ENCODE results near the gene GDF11. TPM values are rescaled to one million over a fixed set of nuclear protein-coding genes. Genes with fewer than 3 reads are reported as not detected.
"Not testable (repeated sequence)": the region's sequence is repeated elsewhere in the genome, so short reads cannot be mapped to it uniquely, and the experiment has no call there.

Gene GDF11
- total RNA-seq, 1 donor from 2014 or later = 1.1 TPM

DNA sequence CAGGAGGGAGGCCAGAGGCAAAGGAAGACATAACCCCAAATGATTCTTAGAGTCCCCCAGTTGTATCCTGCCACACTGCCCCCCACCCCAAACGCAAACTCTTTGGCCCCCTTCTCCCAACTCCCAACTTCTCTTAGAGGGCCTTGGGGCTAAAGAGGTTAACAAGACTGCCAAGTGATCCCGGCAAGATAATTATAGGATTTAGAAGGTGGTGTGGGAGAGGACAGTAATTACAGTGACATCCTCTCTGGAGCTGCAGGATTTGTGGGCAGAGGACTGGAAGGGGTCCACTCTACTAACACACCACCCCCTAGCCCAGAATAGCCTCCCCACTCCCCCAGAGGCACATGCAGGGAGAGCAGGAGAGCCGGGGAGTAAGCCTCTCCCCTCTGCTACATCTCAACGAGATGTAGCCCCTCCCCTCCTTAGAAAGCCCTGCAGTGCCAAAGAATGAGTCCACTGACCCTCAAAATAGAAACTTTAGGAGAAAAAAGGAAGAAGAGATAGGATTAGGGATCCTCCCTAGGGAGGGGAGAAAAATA lies 5.3 kb upstream of the GDF11 start:
- DNase-seq (ENCODE audit: low spot score) (no peak), ATAC-seq (no peak)

DNA sequence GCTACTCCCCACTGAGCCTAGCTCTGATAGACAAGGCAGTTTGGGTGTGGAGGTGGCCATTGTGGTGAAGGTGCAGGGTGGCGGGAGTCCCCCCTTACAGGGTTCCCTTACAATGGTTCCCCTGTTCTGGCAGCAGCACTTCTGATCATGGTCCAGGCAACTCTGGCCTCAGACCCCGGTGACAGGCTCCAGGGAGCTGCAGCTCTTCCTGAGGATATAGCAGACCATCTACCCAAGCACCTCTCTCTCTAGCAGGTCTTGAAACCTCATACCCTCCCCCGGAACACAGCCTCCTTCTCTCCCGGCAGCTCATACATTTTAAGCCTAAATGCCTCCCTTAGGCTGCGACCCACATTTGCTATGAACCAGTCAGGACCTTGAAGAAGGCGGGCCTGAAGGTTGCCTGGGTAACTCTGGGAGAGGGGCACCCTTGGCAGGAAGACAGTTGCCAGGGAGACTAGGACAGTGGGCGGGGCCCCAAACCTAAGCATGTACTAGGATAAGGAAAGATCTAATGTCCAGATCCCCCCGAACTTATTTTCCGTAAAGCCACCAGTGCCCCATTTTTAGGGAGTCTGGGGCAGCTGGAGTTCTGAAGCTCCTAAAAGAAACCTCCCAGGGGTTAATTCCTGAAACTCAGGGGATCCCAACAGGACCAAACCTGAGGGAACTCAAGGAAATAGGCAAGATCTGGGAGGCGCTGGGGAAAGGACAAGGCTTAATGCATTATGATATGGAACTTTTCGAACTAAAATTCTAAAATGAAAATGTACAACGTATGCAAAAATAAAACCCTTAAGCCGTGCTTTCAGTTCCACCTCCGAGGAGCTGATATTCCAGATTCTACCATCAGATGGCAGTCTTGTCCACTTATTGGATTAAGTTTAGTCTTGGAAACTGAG lies 4.5 kb upstream of the GDF11 start:
- DNase-seq (ENCODE audit: low spot score) (peak; percentile 64), ATAC-seq (peak; percentile 78)

DNA sequence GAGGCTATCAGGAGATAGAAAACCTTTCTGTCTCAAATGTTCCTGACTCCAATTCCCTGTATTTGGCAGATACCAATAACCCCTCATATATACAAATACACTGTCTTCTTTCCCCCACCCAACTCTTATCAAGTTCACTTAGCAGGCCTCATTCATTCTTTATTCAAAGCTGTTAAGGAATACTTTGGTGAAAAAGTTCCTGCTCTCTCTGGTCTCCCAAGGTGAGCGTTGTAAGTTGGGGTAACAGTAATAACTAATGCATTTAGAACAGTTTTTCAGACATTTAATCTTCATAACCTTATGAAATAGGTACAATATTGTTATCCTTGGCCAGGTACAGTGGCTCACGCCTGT lies 3.9 kb upstream of the GDF11 start:
- ATAC-seq (no peak), DNase-seq (ENCODE audit: low spot score) (no peak)

DNA sequence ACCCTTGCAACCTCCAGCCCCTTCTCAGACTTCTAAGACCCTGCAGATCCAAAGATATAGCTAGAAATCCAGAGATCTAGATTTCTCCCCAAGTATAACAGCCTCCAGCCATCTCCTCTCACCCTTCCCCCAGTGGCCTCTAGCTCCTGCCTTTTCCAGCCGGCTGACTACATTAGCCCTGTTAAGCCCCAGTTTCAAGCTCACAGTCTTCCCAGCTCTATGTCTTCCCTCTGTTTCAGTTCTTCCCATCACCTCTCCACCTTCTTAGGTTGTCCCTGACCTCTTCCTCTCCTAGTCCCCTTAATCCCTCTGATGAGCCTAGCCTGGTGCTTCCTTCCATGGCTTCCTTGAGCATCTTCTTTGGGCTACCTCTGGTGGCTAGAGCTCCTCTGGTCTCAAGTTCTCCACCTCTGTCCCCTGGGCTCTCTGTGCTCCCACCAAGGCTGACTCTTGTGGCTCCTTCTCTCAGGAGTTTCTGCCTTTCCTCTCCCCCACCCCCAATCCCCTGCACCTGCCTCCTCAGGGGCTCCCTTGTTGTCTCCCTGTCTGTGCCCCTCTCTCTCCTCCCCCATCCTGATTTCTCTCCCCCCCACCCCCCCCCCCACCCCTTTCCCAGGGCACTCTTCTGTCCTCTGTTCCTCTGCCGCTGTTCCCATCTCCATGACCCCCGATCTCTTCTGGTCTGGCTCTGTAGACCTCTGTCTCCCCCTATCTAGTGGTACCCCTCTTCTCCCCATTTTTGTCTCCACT lies 816 bp upstream of the GDF11 start:
- no peak for ATAC-seq
- DNase-seq (ENCODE audit: low spot score) = peak; percentile 24

DNA sequence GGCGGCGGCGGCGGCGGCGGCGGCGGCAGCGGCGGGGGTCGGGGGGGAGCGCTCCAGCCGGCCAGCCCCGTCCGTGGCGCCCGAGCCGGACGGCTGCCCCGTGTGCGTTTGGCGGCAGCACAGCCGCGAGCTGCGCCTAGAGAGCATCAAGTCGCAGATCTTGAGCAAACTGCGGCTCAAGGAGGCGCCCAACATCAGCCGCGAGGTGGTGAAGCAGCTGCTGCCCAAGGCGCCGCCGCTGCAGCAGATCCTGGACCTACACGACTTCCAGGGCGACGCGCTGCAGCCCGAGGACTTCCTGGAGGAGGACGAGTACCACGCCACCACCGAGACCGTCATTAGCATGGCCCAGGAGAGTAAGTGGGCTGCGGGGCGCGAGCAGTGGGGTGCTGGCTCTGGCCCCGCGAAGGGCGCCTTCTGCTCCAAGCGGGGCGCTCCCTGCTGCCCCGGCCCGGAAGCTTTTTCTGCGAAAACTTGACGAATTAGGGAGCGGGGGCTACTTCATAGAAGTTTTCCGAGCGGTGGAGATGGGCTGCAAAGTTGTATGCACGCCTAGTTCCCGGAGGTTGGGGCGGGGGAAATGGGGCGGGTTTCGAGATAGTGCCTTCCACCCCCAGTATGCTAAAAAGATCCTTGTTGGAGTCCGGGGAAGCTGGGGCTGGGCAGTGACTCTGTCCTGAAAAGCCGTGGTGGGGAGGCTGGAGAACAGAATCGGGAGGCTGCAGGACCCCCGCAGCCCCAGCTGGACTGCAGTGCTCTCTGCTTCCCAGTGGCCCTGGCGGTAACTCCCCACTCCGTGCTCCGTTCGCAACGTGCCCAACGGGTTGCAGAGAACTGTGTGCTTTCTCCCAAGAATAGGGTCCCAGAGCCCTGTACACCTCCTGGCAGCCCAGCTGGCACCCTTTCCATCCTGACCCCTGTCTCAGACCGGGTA lies 751 bp downstream of the GDF11 start:
- peak; percentile 22 for ATAC-seq
- DNase-seq (ENCODE audit: low spot score) = peak; percentile 47

DNA sequence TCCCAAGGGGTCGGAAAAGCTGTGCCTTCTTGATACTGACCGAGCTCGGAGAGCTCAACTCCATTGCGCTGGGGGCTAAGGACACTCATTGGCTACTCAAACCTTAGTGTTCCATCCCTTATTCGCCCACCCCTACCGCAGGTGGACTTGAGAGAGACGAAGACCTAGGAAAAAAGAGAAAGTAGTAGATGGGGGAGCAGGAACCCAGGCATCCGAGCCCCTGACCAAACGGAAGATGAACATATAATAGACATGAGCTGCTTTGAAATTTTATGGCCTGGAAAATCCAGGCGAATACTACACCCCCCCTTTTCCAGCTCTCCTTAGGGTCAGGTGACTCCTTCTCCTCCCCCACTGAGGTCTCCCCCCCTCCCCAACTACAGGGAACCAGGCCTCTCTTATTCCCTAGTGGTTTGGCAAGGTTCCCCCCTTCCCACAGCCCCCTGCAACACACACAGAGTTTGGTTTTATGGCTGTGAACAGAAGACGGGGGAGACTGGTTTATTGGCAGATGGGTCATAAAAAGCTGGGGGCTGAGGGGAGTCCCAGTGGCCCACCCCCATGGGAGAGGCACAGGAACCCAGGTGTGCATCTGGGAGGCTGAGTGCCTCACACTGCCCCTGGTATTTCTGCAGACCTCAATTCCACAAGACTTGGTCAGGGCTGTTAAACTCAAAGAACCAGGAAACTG lies 1.6 kb downstream of the GDF11 start:
- DNase-seq (ENCODE audit: low spot score) = peak; percentile 28
- no peak for ATAC-seq

DNA sequence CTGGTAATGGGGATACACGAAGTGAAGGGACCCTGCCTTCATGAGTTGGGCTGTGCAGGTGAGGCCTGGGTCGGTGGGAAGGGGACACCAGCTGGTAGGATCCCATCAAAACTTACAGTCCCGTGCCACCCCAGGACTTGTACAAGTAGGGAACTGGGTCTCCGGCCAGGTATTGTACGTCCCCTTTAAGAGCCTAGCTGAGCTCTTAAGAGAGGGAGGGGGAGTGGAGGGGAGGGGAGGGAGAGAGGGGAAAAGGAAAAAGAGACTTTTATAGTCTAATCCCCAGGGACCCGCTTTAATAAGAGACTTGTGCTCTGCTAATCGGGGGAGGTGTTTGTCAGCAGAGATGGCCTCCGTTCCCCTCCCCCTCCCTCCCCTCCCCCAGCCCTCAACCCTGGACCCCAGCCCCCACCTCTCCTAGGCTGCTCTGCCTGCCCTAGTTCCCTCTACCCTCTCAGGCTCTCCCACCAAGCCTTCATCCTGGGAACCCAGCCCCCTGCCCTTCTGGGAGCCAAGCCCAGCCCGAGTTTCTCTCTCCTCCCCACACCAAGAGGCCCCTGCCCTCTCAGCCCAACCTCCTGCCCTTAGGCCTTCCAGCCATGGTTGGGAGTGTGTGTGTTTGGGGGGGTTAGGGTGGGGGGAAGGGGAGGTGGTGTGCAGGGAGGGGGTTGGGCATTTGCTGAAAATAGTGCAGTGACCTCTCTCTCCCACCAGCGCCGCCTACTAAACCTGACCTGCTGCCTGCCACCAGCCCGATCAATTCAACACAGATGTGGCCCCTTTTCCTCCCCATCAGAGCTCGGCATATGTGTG lies 2.6 kb downstream of the GDF11 start:
- no peak for ATAC-seq

DNA sequence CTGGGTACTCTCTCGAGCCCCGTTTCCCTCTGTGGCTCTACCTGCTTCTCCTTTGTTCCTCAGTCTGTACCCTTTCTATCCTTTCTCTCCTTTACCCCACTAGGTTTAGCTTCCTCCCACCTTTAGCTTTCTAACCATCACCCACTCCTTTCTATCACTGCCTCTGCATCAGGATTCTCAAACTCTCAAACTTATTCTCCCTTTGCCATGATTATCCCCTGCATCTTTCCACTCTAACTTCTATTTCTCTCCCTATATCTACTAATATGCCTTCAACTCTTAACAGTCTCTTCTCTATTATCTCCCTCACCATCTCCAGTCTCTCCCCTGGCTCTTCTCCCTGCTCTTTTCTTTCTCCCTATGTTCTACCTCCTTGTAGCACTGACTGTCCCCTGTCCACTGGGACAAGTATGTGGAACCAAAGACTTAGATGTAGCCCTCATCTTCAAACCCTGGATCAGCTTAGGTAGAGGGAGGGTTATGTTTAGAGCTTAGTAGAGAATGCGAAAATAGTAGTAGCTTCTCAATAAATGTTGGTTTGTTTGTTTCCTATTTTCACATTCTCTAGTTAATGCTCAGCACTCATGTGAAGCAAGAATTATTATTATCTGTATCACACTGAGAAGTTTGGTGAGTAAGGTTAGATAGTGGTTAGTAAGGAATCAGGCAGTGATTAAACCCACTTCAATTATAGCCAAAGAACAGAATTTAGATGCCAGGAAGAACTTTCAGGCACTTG lies 3.4 kb downstream of the GDF11 start:
- no peak for DNase-seq (ENCODE audit: low spot score)
- no peak for ATAC-seq

More for the DNA sequence above, 2.6 kb downstream of the GDF11 start:
- peak; percentile 37 for DNase-seq (ENCODE audit: low spot score)

DNA sequence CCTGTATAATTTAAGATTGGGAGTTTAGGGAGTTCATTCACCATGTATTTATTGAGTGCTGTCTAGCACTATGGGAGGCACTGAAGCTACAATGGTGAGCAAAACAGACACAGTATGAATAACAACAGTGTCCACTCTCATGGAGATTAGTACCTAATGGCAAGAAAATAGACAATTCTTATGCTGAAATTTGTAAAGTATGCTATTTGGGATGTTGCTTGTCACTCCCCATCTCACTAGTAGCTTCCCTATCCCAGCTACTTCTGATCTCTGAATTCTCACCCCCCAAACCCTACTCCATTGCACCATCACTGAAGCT lies 4.0 kb downstream of the GDF11 start:
- ATAC-seq (no peak), DNase-seq (ENCODE audit: low spot score) (no peak)

DNA sequence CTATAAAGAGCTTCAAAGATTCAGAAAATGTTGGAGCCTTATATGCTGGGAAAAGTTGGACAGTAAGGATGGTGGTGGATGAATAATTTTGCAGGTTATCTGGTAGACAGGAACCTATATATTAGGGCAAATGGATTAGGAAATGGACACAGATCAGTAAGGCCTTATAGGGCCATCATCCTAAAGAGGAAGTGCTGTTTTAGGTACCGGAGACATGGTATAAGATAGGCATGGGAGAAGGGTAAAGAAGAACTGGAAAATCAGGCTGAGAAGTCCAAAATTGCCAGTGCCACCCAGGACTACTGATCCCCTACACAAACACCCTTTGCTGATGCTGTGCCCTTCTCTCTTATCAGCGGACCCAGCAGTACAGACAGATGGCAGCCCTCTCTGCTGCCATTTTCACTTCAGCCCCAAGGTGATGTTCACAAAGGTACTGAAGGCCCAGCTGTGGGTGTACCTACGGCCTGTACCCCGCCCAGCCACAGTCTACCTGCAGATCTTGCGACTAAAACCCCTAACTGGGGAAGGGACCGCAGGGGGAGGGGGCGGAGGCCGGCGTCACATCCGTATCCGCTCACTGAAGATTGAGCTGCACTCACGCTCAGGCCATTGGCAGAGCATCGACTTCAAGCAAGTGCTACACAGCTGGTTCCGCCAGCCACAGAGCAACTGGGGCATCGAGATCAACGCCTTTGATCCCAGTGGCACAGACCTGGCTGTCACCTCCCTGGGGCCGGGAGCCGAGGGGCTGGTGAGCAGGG lies 5.5 kb downstream of the GDF11 start:
- ATAC-seq (no peak), DNase-seq (ENCODE audit: low spot score) (no peak)

DNA sequence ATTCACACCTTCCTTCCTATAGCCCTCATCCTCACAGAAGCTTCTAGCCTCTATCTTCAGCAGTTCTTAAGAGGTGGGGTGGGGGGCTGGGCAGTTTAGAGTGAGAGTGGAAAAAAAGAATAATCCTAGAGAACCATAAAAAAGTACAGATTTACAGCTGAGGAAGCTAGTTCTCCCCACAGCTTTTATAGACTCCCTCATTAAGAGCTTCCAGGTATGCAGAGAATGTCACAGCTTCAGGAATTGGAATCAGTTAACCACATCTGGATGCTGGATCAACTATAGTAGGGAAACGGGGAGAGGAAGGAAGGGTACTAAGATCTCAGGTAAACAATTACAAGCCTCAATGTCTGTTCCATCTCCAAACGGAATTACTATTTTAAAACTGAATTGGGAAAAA lies 12.3 kb downstream of the GDF11 start:
- DNase-seq (ENCODE audit: low spot score) = no peak
- no peak for ATAC-seq

DNA sequence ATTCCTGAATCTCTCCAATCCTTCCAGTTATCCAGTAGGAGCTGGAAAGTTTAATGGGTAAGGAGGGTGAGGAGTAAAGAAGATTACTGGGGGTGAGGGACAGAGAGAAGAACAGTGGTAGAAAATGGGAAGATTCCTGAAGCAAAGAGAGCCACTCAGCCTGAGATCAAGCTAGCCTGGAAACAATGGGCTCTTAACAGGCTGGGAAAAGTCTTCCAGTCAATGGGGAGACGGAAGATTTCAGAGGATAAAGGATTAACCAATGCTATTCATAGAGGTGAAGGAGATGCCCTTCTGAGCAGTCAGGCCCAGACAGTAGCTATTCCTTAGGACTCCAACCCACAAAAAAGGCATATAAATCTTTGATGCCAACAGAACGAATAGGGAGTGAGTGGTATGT lies 14.8 kb downstream of the GDF11 start:
- DNase-seq (ENCODE audit: low spot score) = no peak
- no peak for ATAC-seq

DNA sequence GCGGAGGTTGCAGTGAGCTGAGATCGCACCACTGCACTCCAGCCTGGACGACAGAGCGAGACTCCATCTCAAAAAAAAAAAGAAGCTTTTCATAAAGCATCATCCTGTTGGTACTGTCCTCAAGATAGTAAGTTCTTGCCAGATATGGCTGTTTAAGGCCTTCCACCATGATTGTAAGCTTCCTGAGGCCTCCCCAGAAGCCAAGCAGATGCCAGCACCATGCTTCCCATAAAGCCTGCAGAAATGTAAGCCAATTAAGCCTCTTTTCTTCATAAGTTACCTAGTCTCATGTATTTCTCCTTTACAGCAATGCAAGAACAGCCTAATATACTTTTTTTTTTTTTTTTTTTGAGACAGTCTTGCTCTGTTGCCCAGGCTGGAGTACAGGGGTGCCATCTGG lies 15.7 kb downstream of the GDF11 start:
- DNase-seq (ENCODE audit: low spot score); ATAC-seq: not testable (repeated sequence)

DNA sequence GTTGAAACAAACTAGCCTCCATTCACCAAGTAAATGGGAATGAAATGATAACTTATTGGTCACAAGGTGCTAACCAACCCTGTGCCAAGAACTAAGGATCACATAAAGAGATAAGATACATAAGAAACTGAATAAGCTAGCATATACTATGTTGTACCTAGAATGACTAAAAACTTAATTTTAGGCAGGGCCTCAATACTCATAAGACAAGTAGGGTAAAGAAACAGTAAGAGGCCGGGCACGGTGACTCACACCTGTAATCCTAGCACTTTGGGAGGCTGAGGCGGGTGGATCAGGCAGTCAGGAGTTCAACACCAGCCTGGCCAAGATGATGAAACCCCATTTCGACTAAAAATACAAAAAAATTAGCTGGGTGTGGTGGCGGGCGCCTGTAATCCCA lies 17.7 kb downstream of the GDF11 start:
- DNase-seq (ENCODE audit: low spot score) (no peak), ATAC-seq (no peak)

DNA sequence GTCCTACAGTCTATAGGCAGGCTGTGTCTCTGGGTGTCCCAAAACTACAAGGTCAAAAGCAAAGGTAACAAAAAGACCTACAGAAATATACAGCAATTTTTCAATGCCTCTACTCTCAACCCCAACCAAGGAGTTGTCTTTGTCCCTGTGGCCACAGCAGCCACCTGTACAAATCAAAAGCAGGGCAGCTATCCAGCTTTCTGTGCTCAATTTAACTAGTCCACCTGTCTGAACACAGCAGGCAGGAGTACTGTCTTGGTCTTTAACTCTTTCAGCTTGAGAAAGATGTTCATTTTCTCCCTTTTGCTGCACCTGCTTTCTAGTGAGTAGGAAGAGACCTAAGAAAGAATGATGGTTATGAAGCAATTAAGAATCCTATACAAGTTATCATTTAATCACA lies 19.7 kb downstream of the GDF11 start:
- no peak for ATAC-seq
- no peak for DNase-seq (ENCODE audit: low spot score)

DNA sequence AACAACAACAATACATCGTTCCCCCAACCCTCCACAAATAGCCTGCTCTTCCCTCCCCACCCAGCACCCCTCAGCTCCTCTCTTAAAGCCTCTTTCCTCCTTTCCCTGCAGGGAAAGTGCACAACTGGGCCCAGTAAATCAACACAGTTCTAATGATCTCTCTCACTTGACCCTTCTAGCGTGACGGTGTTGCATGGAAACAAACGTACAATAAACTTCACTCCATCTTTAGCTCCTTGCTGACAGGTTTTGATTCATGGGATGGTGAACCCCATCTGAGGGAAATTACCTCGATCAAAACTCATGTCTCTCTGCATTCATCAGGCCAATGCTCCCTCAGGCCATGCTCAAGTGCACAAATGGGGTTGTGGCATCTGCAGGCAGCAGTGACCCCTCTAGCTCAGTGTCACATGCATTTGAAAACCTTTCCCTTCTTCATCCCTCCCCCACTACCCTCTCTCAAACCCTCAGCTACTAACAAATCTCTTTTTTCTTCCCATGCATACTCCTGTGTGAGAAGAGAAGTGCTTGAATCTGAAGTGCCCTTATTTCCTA lies 22.9 kb downstream of the GDF11 start:
- DNase-seq (ENCODE audit: low spot score) (no peak), ATAC-seq (no peak)

DNA sequence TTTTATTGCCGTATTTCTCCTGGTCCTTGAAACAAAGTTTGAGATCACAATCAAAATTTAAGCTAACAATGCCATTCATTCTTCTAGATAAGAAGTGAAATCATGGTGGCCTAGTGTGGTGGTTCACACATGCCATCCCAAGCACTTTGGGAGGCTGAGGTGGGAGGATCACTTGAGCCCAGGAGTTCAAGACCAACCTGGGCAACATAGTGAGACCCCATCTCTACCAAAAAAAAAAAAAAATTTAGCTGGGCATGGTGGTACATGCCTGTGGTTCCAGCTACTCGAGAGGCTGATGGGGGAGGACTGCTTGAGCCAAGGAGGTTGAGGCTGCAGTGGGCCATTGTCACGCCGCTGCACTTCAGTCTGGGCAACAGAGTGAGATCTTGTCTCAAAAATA lies 24.2 kb downstream of the GDF11 start:
- ATAC-seq = no peak

DNA sequence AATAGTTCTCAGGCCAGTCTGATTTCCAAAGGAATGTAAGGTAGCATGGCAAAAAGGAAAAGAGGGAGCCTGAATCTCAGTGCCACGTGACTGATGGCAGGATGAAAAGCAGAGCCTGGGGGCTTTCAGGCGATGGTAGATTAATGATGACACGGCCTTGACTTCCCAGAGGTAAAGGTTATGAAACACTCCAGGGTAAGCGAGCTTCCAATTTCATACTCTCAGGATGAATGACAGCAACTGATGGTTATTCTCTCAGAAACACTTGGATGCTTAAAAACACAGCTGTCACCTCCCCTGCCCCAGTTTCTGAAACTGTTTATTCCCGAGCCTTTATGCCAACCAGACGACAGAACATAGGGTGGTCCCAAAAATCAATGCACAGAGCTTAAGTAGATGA lies 28.8 kb downstream of the GDF11 start:
- ATAC-seq = no peak
- DNase-seq (ENCODE audit: low spot score) = no peak

More for the DNA sequence above, 24.2 kb downstream of the GDF11 start:
- no peak for DNase-seq (ENCODE audit: low spot score)

Data from left lobe of liver (tissue), 2 donors.